Glomerular visceral epithelial cell (primary cell): ENCODE data around the gene POLH.
"Not testable (repeated sequence)": the region's sequence is repeated elsewhere in the genome, so short reads cannot be mapped to it uniquely, and the experiment has no call there.

Experiments
- DNase-seq: peaks from one replicate; pipeline ENCODE4 v3.0.0-alpha.2; 2016; ENCODE audit errors: extremely low spot score

POLH gene

GRCh38 chr6:43630980-43631619 is 55.1 kb downstream of the POLH start:
- no peak for DNase-seq

GRCh38 chr6:43633002-43633401 is 57.0 kb downstream of the POLH start:
- peak; percentile 29 for DNase-seq

DNA sequence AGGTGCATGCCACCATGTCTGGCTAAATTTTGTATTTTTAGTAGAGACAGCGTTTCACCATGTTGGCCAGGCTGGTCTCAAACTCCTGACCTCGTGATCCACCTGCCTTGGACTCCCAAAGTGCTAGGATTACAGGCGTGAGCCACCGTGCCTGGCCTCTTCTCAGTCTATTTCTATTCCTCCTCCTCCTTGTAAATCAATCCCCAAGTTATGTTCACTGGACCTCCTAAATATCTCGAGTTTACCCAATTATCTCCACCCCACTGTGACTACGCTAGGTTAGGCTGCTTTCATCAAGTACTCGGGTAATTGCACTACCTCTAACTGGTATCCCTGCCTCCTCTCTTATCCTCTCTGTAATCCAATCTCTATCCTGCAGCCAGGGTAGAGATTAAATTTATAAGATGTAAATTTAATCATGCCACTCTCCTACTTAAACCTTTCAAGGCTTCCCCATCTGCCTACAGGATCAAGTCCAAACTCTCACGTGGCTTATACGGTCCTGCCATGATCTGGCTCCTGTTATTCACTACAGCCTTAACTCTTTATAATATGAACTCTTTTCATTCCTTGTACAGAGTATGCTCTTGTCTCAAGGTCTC is 58.8 kb downstream of the POLH start:
- no peak for DNase-seq

DNA sequence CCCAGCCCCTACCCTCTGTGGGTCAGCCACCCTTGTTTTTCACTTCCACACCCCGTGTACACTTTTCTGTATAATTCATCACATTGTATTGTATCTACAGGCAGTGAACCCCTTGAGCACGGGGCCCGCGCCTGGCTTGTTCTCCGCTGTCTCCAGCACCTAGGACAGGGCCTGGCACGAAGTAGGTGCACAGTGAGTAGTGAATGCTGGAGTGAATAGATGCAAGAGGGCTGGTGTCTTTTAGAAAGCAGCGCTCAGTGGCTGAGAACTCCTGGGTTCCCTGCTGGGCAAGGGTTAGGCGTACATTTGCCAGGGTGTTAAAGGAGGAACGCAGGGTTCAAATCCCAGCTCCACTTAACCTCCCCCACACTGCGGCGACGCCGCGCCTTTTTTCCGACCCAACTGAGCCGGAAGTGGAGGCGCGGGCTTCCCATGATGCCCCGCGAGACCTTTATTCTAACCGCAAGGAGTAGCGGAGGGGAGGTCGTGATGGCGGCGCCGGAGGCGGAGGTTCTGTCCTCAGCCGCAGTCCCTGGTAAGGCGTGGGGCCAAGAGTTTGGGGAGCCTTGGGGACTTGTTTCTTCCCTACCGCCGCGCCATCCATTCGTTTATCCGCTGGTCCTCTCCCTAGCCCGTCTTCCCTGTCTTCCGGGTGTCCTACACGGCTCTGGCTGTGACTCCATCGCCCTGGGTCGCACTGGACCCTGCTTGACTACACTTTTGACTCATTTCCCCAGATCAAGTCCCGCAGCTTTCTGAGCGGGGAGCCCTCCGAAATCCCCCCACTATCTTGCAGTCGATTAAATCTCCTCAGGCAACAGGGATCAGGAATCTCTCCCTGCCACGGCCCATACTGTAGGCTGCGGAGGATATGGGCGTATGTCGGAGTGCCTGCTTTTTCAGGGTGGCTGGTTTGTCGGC is 59.7 kb downstream of the POLH start, which contains the start of gene MAD2L1BP:
TSS of gene MAD2L1BP (plus strand) at position 454 of the 921 bp plus-strand sequence. CDS start at position 490, 36 bp downstream.
- peak; percentile 75 for DNase-seq

- no peak for DNase-seq
Measured at GRCh38 chr6:43636308-43636659, 60.3 kb downstream of the POLH start.

DNA sequence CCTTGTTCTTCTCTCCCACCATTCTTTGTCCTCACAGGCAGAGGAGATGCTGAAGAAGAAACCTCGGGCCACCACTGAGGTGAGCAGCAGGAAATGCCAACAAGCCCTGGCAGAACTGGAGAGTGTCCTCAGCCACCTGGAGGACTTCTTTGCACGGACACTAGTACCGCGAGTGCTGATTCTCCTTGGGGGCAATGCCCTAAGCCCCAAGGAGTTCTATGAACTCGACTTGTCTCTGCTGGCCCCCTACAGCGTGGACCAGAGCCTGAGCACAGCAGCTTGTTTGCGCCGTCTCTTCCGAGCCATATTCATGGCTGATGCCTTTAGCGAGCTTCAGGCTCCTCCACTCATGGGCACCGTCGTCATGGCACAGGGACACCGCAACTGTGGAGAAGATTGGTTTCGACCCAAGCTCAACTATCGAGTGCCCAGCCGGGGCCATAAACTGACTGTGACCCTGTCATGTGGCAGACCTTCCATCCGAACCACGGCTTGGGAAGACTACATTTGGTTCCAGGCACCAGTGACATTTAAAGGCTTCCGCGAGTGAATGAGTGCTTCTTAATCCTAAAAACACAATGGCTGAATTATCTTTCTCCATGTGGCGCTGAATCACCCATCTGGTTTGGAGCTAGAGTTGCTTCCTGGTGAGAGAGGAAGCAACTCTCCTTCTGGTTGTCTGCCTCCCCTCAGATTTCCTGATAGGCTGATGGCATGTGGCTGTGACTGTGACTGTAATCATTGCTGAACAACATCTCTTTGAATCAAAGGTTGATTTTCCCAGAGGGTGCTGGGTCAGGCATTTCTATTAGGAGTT is 64.2 kb downstream of the POLH start:
- DNase-seq = no peak

GRCh38 chr6:43644940-43645612 is 69.1 kb downstream of the POLH start, which contains the start of gene RSPH9:
RSPH9 (plus strand) TSS chr6:43645036; CDS start chr6:43645099, 63 bp downstream.
- DNase-seq = no peak

DNA sequence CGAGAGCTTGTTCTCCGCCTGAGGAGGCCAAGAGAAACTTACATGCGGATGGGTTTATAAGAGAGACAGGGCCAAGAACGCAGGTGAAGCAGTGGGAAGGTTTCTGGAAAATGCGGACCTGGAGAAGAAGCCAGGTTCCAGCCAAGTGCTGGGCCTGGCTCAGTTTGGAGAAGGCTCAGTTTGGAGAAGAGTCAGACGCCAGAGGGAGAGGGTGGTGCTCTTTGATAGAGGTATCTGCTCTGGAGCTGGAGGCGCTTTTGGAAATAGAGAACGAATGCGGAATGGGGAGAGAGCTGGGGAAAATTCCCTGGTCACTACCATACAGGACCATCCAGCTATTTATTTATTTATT is 69.6 kb downstream of the POLH start:
- no peak for DNase-seq

GRCh38 chr6:43647613-43648012 is 71.6 kb downstream of the POLH start:
- DNase-seq = no peak

DNA sequence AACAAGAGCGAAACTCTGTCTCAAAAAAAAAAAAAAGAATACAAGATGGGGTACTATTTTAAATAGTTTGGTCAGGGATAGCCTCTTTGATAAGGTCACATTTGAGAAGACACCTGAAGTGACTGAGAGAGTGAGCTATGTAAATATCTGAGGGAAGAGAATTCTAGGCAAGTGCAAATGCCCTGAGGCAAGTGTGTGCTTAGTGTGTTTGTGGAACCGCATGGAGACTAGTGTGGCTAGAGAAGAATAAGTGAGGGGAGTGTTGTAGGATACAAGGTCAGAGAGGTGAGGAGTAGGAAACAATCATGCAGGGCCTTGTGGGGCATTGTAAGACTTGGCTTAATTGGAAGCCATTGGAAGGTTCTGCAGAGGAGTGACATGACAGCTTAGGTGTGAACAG is 72.3 kb downstream of the POLH start:
- no peak for DNase-seq

- not testable (repeated sequence) for DNase-seq
Measured at GRCh38 chr6:43652822-43653221, 76.8 kb downstream of the POLH start.

- no peak for DNase-seq
Measured at GRCh38 chr6:43657221-43657802, 81.3 kb downstream of the POLH start.

- DNase-seq = no peak
Measured at GRCh38 chr6:43658161-43658560, 82.2 kb downstream of the POLH start.

GRCh38 chr6:43662948-43663347 is 87.0 kb downstream of the POLH start:
- not testable (repeated sequence) for DNase-seq
